ENCODE data around the gene ZFAND3. TPM values are rescaled to one million over a fixed set of nuclear protein-coding genes. Genes with fewer than 3 reads are reported as not detected.

Gene ZFAND3
- total RNA-seq, 2 experiments from 2014 or later = 34.4 to 37.0 TPM

DNA sequence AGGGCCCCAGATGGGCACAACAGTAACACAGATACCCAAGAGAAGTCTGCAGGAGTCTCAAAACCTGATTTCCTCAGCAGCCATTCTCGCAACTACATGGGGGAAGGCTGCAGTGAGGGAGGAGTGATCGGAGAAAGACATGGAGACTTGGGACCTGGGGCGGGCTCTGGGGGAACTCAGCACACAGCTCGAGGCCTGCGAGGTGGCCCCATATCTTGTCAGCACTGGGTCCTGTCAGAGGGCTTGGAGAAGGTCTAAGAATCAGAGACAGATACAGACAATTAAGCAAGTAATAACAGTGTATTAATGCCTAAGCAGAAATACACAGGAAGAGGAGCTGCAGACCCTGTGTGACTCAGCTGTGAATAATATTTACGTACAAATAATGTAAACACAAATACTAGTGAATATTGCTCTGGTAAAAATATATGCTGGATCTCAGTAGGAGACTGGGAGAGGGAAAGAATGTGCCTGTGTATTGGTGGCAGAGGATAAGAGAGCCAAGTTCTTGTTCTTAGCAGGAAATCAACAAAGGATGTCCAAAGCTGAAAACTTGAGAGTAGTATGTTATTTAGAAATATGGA lies 336.2 kb downstream of the ZFAND3 start:
- Mint-ChIP-seq H3K27me3 (no peaks in the 10 kb centered on the region), H3K36me3 (ENCODE audit: low read depth) (peaks cover 28% of the 10 kb centered on the region), H3K4me1 (ENCODE audit: low read depth) (no peaks in the 10 kb centered on the region), H3K9me3 (no peaks in the 10 kb centered on the region), H3K4me3 (no peak overlapping the region), H3K27ac (peak overlapping the region; percentile 41)
- no peak overlapping the region for H3K4me3 ChIP-seq (ENCODE audit: low read length)
- peaks cover 18% of the 10 kb centered on the region for H3K36me3 ChIP-seq (ENCODE audit: insufficient read depth, low read length)
- intact Hi-C loops (cut with DNase I, micrococcal nuclease) = no loop called here
- ChIA-PET CTCF (no interaction called here), POLR2A (no interaction called here)
- no peaks in the 10 kb centered on the region for H3K4me1 ChIP-seq (ENCODE audit: insufficient read depth, low read length)
- TF ChIP-seq, protein P1, sequence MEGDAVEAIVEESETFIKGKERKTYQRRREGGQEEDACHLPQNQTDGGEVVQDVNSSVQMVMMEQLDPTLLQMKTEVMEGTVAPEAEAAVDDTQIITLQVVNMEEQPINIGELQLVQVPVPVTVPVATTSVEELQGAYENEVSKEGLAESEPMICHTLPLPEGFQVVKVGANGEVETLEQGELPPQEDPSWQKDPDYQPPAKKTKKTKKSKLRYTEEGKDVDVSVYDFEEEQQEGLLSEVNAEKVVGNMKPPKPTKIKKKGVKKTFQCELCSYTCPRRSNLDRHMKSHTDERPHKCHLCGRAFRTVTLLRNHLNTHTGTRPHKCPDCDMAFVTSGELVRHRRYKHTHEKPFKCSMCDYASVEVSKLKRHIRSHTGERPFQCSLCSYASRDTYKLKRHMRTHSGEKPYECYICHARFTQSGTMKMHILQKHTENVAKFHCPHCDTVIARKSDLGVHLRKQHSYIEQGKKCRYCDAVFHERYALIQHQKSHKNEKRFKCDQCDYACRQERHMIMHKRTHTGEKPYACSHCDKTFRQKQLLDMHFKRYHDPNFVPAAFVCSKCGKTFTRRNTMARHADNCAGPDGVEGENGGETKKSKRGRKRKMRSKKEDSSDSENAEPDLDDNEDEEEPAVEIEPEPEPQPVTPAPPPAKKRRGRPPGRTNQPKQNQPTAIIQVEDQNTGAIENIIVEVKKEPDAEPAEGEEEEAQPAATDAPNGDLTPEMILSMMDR (IDR thresholded peaks at IDR 0.05) = no peak
- no peak overlapping the region for H3K27ac ChIP-seq (ENCODE audit: low read depth in 1 of 2, low read length in 2 of 2)
- H3K9me3 ChIP-seq (ENCODE audit: control insufficient read depth in 1 of 2, insufficient read depth in 1 of 2, low read length in 2 of 2) = peaks cover 0 to 10% of the 10 kb centered on the region in 2 experiments
- DNase-seq (no peak), ATAC-seq (ENCODE audit: poor library complexity) (no peak)
- H3K27me3 ChIP-seq (ENCODE audit: control insufficient read depth in 1 of 2, insufficient read depth in 2 of 2, low read length in 2 of 2) = no peaks in the 10 kb centered on the region

DNA sequence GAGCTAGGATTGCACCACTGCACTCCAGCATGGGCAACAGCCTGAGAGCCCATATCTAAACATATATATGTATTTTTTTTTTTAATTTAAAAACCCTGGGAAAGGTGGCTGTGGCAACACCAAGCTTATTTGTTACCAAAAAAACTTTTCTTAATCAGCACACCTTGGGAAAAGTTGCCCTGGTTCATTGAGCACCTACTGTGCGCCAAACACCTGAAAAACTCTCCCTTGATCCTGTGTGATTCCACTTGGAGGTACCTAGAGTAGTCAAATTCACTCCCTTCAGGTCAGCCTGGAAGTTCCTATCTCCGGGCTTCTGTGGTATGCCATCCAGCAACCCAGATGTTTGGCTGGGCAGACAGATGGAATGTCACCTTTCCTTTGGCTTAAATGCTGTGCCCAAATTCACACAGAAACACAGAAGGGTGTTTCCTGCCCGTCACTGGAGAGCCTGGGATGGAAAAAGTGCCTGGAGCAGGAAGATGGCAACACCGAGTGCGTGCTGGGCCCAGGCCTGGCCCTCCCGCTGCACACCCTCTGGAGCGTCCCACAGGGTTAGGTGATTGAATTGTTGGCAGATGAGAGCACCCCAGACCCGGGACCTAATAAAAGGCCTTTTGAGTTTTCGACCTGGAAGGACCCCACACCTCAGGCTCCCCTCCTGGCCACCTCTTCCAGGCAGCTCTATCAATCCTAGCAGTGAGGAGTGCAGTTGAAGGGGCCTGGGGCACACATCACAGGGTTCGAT lies 337.5 kb downstream of the ZFAND3 start:
- intact Hi-C loops (cut with DNase I, micrococcal nuclease) = no loop called here
- H3K4me3 ChIP-seq (ENCODE audit: low read length) = no peak overlapping the region
- H3K27me3 Mint-ChIP-seq = no peaks in the 10 kb centered on the region
- no peaks in the 10 kb centered on the region for H3K4me1 Mint-ChIP-seq (ENCODE audit: low read depth)
- peaks cover 0 to 10% of the 10 kb centered on the region in 2 experiments for H3K9me3 ChIP-seq (ENCODE audit: control insufficient read depth in 1 of 2, insufficient read depth in 1 of 2, low read length in 2 of 2)
- DNase-seq (no peak), ATAC-seq (ENCODE audit: poor library complexity) (no peak)
- no peaks in the 10 kb centered on the region for H3K4me1 ChIP-seq (ENCODE audit: insufficient read depth, low read length)
- POLR2A ChIA-PET = no interaction called here
- H3K36me3 ChIP-seq (ENCODE audit: insufficient read depth, low read length) = peaks cover 14% of the 10 kb centered on the region
- no peak overlapping the region for H3K4me3 Mint-ChIP-seq
- no peaks in the 10 kb centered on the region for H3K27me3 ChIP-seq (ENCODE audit: control insufficient read depth in 1 of 2, insufficient read depth in 2 of 2, low read length in 2 of 2)
- CTCF ChIA-PET = no interaction called here
- no peak overlapping the region for H3K27ac ChIP-seq (ENCODE audit: low read depth in 1 of 2, low read length in 2 of 2)
- H3K9me3 Mint-ChIP-seq = no peaks in the 10 kb centered on the region
- peaks cover 25% of the 10 kb centered on the region for H3K36me3 Mint-ChIP-seq (ENCODE audit: low read depth)
- no peak overlapping the region for H3K27ac Mint-ChIP-seq
- TF ChIP-seq, protein P1 (IDR thresholded peaks at IDR 0.05) = no peak

DNA sequence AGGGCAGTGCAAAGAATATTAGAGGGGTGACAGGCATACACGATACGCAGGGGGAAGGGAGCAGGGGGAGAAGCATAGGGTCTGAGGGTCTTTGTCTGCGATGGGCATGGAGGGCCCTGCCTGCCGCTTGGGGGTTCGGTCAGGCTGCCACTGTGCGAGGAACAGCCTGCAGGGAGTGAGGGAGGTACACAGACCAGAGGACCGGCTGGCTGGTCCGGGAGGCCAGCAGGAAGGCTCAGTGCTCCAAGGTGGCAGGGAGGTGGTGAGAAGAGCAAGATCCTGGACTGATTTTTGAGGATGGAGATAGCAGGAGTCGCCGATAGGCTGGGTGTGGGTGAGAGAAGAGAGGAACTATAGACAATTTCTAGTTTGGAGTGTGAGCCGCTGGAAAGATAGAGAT lies 338.4 kb downstream of the ZFAND3 start:
- Mint-ChIP-seq H3K4me1 (ENCODE audit: low read depth) (no peaks in the 10 kb centered on the region), H3K36me3 (ENCODE audit: low read depth) (peaks cover 18% of the 10 kb centered on the region), H3K4me3 (no peak overlapping the region), H3K27me3 (no peaks in the 10 kb centered on the region), H3K27ac (no peak overlapping the region), H3K9me3 (no peaks in the 10 kb centered on the region)
- no peaks in the 10 kb centered on the region for H3K27me3 ChIP-seq (ENCODE audit: control insufficient read depth in 1 of 2, insufficient read depth in 2 of 2, low read length in 2 of 2)
- H3K9me3 ChIP-seq (ENCODE audit: control insufficient read depth in 1 of 2, insufficient read depth in 1 of 2, low read length in 2 of 2) = peaks cover 0 to 10% of the 10 kb centered on the region in 2 experiments
- no peak overlapping the region for H3K4me3 ChIP-seq (ENCODE audit: low read length)
- no peak for ATAC-seq (ENCODE audit: poor library complexity)
- no peaks in the 10 kb centered on the region for H3K4me1 ChIP-seq (ENCODE audit: insufficient read depth, low read length)
- TF ChIP-seq, protein P1 (IDR thresholded peaks at IDR 0.05) = no peak
- no peak overlapping the region for H3K27ac ChIP-seq (ENCODE audit: low read depth in 1 of 2, low read length in 2 of 2)
- intact Hi-C loops (cut with DNase I, micrococcal nuclease) = no loop called here
- POLR2A ChIA-PET = no interaction called here
- CTCF ChIA-PET = no interaction called here
- peak in 1 of 14 experiments; percentile 4 for DNase-seq
- peaks cover 5% of the 10 kb centered on the region for H3K36me3 ChIP-seq (ENCODE audit: insufficient read depth, low read length)
